HG02610 (cell line): ENCODE data around the gene TBC1D26.
"Not testable (repeated sequence)": the region's sequence is repeated elsewhere in the genome, so short reads cannot be mapped to it uniquely, and the experiment has no call there.

Experiments used
- ATAC-seq: cut with Tn5 transposase; IDR thresholded peaks from one replicate; pipeline ENCODE4 v1.9.1; 2021; ENCODE audit warnings: mild to moderate bottlenecking, moderate library complexity; ENCODE audit not compliant: unreplicated experiment

The TBC1D26 gene

GRCh38 chr17:15742921-15743320, 10.8 kb downstream of the TBC1D26 start:
- ATAC-seq, result no peak

- ATAC-seq, result no peak
Measured at GRCh38 chr17:15744074-15744676, 12.1 kb downstream of the TBC1D26 start.

GRCh38 chr17:15744885-15745284, 12.8 kb downstream of the TBC1D26 start:
- ATAC-seq, result no peak

GRCh38 chr17:15749403-15749802, 17.3 kb downstream of the TBC1D26 start:
- not testable (repeated sequence) for ATAC-seq

- not testable (repeated sequence) for ATAC-seq
Measured at GRCh38 chr17:15768865-15769533, 36.9 kb downstream of the TBC1D26 start.

GRCh38 chr17:15770679-15771078, 38.6 kb downstream of the TBC1D26 start:
- not testable (repeated sequence) for ATAC-seq

GRCh38 chr17:15776871-15777270, 44.8 kb downstream of the TBC1D26 start:
- ATAC-seq, result no peak

GRCh38 chr17:15777297-15777696, 45.2 kb downstream of the TBC1D26 start:
- no peak for ATAC-seq

- ATAC-seq, result no peak
Measured at GRCh38 chr17:15777717-15778116, 45.6 kb downstream of the TBC1D26 start.

- no peak for ATAC-seq
Measured at GRCh38 chr17:15779119-15779518, 47.0 kb downstream of the TBC1D26 start.

- no peak for ATAC-seq
Measured at GRCh38 chr17:15780188-15780587, 48.1 kb downstream of the TBC1D26 start.

- no peak for ATAC-seq
Measured at GRCh38 chr17:15782866-15783265, 50.8 kb downstream of the TBC1D26 start.

GRCh38 chr17:15783461-15783860, 51.4 kb downstream of the TBC1D26 start:
- no peak for ATAC-seq

GRCh38 chr17:15784351-15784750, 52.3 kb downstream of the TBC1D26 start:
- not testable (repeated sequence) for ATAC-seq

GRCh38 chr17:15787363-15788075, 55.4 kb downstream of the TBC1D26 start:
- not testable (repeated sequence) for ATAC-seq

GRCh38 chr17:15788365-15788764, 56.3 kb downstream of the TBC1D26 start:
- ATAC-seq, result not testable (repeated sequence)
